Sigmoid colon (tissue), 3 donors: ENCODE measurements around the gene PMF1.

ENCODE experiments used
- CTCF ChIP-seq, 4 experiments: fragments of 450-650 bp in 3 of 4; fragments of 200-600 bp in 1 of 4; IDR thresholded peaks; one replicate each; pipeline ENCODE4 v1.5.1; 2016 to 2019; ENCODE audit warnings: antibody characterized with exemption in 4 of 4, mild to moderate bottlenecking in 3 of 4, moderate library complexity in 2 of 4
- POLR2A ChIP-seq, 2 donors: fragments of 450-650 bp; IDR thresholded peaks; one replicate each; pipeline ENCODE4 v1.6.1; 2016; ENCODE audit warnings: antibody characterized with exemption in 2 of 2, mild to moderate bottlenecking in 2 of 2, moderate library complexity in 2 of 2

- no peak for TF ChIP-seq CTCF (IDR thresholded peaks at IDR 0.05)
- no peak for TF ChIP-seq POLR2A (IDR thresholded peaks at IDR 0.05)
Observed at GRCh38 chr1:156268336-156268735, 55.5 kb downstream of the PMF1 start.
